Eye (tissue), 1 donor: ENCODE data around the gene KIF26B.

ENCODE experiments used
- DNase-seq: peaks from one replicate; pipeline ENCODE4 v3.0.0-alpha.2; 2015

Gene KIF26B

GRCh38 chr1:245477941-245478340, 323.2 kb downstream of the KIF26B start:
- DNase-seq = no peak

GRCh38 chr1:245480393-245481120, 325.8 kb downstream of the KIF26B start:
- no peak for DNase-seq

- DNase-seq = no peak
Measured at GRCh38 chr1:245481261-245481660, 326.5 kb downstream of the KIF26B start.

GRCh38 chr1:245483247-245483646, 328.5 kb downstream of the KIF26B start:
- DNase-seq = no peak

GRCh38 chr1:245484176-245484575, 329.4 kb downstream of the KIF26B start:
- DNase-seq = no peak

- DNase-seq = no peak
Measured at GRCh38 chr1:245485996-245486395, 331.2 kb downstream of the KIF26B start.

- no peak for DNase-seq
Measured at GRCh38 chr1:245486775-245487470, 332.1 kb downstream of the KIF26B start.

GRCh38 chr1:245488346-245489129, 333.8 kb downstream of the KIF26B start:
- no peak for DNase-seq

- DNase-seq = no peak
Measured at GRCh38 chr1:245489838-245490237, 335.1 kb downstream of the KIF26B start.

- no peak for DNase-seq
Measured at GRCh38 chr1:245493029-245493428, 338.2 kb downstream of the KIF26B start.

- DNase-seq = no peak
Measured at GRCh38 chr1:245495681-245496080, 340.9 kb downstream of the KIF26B start.

- DNase-seq = peak; percentile 35
Measured at GRCh38 chr1:245500546-245500945, 345.8 kb downstream of the KIF26B start.

- DNase-seq = no peak
Measured at GRCh38 chr1:245501633-245502032, 346.8 kb downstream of the KIF26B start.

- DNase-seq = no peak
Measured at GRCh38 chr1:245503548-245503947, 348.8 kb downstream of the KIF26B start.

- no peak for DNase-seq
Measured at GRCh38 chr1:245510144-245510543, 355.4 kb downstream of the KIF26B start.

GRCh38 chr1:245512181-245512888, 357.6 kb downstream of the KIF26B start:
- peak; percentile 46 for DNase-seq

GRCh38 chr1:245512980-245513578, 358.3 kb downstream of the KIF26B start:
- DNase-seq = peak; percentile 24

GRCh38 chr1:245516284-245516759, 361.5 kb downstream of the KIF26B start:
- DNase-seq = peak; percentile 44

- no peak for DNase-seq
Measured at GRCh38 chr1:245520611-245521010, 365.8 kb downstream of the KIF26B start.

GRCh38 chr1:245526141-245526540, 371.4 kb downstream of the KIF26B start:
- DNase-seq = no peak

GRCh38 chr1:245528258-245528635, 373.5 kb downstream of the KIF26B start:
- no peak for DNase-seq

- DNase-seq = no peak
Measured at GRCh38 chr1:245530937-245531336, 376.2 kb downstream of the KIF26B start.
